ENCODE data around the gene GZMM.
A peak's percentile ranks its signal among the peaks of the same experiment; 100 is the strongest.

The GZMM gene

GRCh38 chr19:517721-518597 lies 25.9 kb upstream of the GZMM start:
- DNase-seq (ENCODE audit: extremely low read depth, insufficient read length): no peak
- Histone ChIP-seq H3K27me3 (replicated peaks; ENCODE audit: control insufficient read depth, insufficient read depth, low read length) (no peaks in the 10 kb centered on the region), H3K36me3 (ENCODE audit: control insufficient read depth, insufficient read depth, low read length) (no peaks in the 10 kb centered on the region; the same call in 1 of the 2 replicates), H3K4me3 (replicated peaks; ENCODE audit: low read depth, low read length) (no peak overlapping the region)
- no peak for TF ChIP-seq CTCF (IDR thresholded peaks at IDR 0.05; ENCODE audit: insufficient read depth, low read length, poor library complexity, severe bottlenecking)

GRCh38 chr19:518598-519231 lies 25.1 kb upstream of the GZMM start:
- Histone ChIP-seq H3K36me3 (ENCODE audit: control insufficient read depth, insufficient read depth, low read length) (no peaks in the 10 kb centered on the region; the same call in 1 of the 2 replicates), H3K4me3 (replicated peaks; ENCODE audit: low read depth, low read length) (no peak overlapping the region), H3K27me3 (replicated peaks; ENCODE audit: control insufficient read depth, insufficient read depth, low read length) (no peaks in the 10 kb centered on the region)
- peak; percentile 11 for TF ChIP-seq CTCF (IDR thresholded peaks at IDR 0.05; ENCODE audit: insufficient read depth, low read length, poor library complexity, severe bottlenecking)
- peak; percentile 51 for DNase-seq (ENCODE audit: extremely low read depth, insufficient read length)

GRCh38 chr19:519449-519865 lies 24.4 kb upstream of the GZMM start:
- Histone ChIP-seq H3K4me3 (replicated peaks; ENCODE audit: low read depth, low read length) (no peak overlapping the region), H3K27me3 (replicated peaks; ENCODE audit: control insufficient read depth, insufficient read depth, low read length) (no peaks in the 10 kb centered on the region), H3K36me3 (ENCODE audit: control insufficient read depth, insufficient read depth, low read length) (no peaks in the 10 kb centered on the region)
- no peak for TF ChIP-seq CTCF (IDR thresholded peaks at IDR 0.05; ENCODE audit: insufficient read depth, low read length, poor library complexity, severe bottlenecking)
- DNase-seq (ENCODE audit: extremely low read depth, insufficient read length): no peak

- DNase-seq (ENCODE audit: extremely low read depth, insufficient read length): no peak
- TF ChIP-seq CTCF (IDR thresholded peaks at IDR 0.05; ENCODE audit: insufficient read depth, low read length, poor library complexity, severe bottlenecking): no peak
- H3K36me3 ChIP-seq (ENCODE audit: control insufficient read depth, insufficient read depth, low read length): no peaks in the 10 kb centered on the region
- H3K4me3 ChIP-seq (replicated peaks; ENCODE audit: low read depth, low read length): no peak overlapping the region
- no peaks in the 10 kb centered on the region; the same call in 1 of the 2 replicates for H3K27me3 ChIP-seq (replicated peaks; ENCODE audit: control insufficient read depth, insufficient read depth, low read length)
These were observed 21.1 kb upstream of the GZMM start for GRCh38 chr19:522726-523125.

- TF ChIP-seq CTCF (IDR thresholded peaks at IDR 0.05; ENCODE audit: insufficient read depth, low read length, poor library complexity, severe bottlenecking): no peak
- Histone ChIP-seq H3K4me3 (replicated peaks; ENCODE audit: low read depth, low read length) (no peak overlapping the region), H3K27me3 (replicated peaks; ENCODE audit: control insufficient read depth, insufficient read depth, low read length) (no peaks in the 10 kb centered on the region; the same call in 1 of the 2 replicates), H3K36me3 (ENCODE audit: control insufficient read depth, insufficient read depth, low read length) (no peaks in the 10 kb centered on the region)
- no peak for DNase-seq (ENCODE audit: extremely low read depth, insufficient read length)
These were observed 19.7 kb upstream of the GZMM start for GRCh38 chr19:524062-524674.

All from GM06990 (cell line).